Activated T-helper 1 cell treated with Interleukin-2 at 50 U/mL for 16 hours (primary cell): Measurements from ENCODE around the gene GLIS1.

ENCODE experiments used
- DNase-seq: peaks from one replicate; pipeline ENCODE4 v3.0.0-alpha.2; 2020; ENCODE audit warnings: low read depth

Gene GLIS1

DNA sequence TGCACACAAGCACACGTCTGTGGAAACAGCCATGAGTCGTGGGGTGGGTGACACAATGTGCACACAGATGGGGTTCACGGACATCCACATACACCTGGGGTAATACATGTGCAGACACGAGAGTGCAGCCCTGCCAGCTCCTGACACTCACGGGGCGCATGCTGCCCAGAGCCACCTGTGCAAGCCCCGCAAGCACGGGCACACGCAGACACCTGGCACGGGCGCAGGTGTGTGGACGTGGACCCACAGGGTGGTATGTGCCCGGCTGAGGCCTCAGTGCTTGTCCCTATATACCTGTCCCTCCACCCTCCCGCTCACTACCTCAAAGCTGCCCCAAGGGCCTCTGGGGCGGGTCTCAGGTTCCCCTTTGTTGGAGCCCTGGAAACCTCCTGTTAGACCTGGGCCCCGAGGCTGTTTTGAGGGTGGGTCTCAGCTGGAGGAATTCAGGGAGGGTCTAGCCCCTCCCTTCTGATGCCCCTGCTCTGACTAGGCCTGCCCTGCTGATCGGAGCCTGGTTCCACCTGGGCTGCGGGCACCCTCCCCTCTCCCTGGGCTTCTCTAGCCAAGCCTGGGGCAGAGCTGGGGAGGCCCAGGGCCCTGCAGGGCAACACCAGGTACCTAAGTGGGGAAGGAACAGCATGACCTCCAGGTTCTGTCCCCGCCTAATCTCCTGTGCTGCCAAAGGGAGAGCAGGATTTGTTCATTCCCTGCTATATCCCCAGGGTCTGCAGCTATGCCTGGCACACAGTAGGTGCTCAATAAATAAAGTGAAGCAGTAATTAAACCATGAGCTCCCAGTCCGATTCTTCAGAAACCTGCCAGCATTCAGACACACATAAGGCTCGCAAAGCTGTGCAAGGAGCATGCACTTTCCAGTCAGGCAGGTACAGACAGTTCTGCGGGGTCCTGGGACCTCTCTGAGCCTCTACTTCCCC is 230.6 kb downstream of the GLIS1 start:
- DNase-seq: no peak

DNA sequence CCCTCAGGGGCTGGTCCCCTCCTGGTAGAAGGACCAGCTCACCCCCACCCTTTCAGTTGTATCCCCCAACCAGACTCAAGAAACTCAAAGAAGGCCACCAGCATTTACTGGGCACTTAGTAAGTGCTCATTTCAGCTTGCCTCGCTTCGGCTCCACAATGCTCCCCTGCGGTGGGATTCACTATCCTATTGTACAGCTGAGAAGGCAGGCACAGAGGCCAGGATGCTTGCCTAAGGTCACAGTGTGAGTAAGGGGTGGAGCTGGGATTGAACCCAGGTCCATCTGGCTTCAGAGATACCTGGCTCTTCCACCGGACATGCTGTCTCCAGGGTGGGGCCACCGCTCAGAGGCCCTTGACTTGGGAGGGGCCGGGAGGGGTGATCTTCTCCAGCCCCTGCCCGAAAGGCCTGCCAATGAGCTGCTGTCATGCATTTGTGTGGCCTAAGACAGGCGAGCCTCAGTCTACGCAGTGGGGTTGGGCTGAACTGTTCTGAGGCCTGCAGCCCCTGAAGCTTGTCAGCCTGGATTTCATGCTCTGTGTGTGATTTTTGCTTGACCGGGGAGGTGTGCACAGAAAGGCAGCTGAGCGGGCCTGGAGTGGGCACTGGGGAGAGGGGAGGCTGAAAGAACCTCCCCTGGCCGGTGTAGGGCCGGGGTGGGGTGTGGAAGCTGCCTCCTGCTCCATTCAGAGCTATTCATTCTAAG is 231.7 kb downstream of the GLIS1 start:
- no peak for DNase-seq

DNA sequence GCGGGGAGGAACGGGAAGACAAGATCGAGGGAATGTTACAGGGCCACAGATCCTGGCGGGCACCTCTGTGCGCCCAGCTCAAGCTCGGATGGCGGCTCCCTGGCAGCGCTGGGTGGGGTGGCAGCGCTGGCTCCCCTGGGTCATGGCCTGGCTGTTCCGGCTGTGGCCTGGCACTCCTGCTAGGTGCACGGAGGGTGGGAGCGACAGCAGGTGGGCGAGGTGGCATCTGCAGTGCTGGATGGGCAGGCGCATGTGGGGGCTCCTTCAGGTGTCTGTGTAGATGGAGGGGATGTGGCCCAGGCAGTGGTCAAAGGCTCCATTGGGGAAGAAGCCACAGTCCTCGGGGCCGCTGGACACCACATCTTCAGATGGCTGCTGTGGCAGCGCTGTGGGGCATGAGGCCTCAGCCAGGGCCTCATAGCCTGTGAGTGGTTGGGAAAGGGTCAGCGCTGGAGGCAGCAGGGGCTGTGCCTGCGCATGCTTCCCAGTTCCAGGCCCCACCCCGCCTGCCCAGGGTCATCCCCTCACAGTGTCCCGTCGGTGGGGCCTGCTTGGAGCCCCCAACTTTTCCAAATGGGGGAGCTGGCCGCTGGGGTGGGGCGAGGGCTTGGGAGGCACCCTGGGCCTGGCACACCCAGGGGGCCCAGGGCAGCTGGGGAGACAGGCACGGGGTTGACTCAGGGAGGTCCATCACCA is 232.5 kb downstream of the GLIS1 start:
- DNase-seq: no peak

DNA sequence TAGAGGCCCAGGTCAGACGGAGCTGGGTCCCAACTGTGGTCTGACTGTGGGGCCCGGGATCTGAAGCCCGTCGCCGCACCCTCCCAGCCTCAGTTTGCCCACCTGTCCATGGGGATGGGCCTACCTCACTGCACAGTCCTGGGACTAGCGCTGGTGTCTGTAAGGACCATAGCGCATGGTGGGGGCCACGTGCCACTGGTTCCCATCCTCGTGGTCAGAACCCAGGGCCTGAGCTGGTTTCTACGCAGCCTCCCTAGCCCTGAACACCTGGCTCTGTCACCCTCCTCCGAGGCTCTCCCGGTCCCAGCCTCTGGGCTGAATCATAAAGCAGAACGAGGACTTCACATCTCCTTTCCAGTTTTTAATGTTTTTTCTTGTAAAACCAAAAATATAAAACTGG is 233.1 kb downstream of the GLIS1 start:
- no peak for DNase-seq

DNA sequence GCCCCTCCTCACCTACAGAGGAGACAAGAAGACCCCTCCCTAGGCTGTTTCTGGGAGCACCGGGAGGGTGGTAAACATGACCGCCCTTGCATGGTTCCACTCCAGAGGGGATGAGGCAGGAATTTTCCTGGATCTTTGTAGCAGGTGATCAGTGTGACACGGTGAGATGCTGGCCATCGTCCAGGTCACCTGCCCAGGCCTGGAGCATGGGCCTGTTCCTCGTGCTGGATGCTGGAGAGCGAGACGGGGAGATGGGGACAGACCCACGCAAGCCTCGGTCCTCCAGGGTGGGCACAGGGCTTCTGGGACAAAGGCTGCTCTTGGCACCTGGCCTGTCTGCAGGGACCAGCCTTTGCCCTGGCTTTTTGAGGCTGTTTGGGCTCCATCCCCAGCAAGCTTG is 233.6 kb downstream of the GLIS1 start:
- DNase-seq: no peak

DNA sequence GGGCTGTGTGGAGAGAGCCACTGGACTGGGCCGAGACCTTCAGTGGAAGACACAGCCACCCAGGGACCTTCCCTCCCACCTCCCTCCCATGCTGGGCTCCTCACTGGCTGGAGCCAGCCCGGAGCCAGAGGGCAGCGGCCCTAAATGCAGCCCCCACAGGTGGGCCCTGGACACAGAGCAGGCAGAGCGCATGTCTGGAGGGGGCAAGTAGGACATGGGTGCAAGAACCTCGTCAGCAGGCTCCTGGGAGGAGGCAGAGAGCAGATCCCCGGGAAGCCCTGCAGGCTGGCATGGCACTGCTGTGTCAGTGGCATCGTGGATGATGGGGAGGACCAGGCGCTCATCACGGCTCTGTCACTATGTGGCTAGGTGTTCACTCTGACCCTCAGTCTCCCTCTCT is 234.1 kb downstream of the GLIS1 start:
- no peak for DNase-seq

DNA sequence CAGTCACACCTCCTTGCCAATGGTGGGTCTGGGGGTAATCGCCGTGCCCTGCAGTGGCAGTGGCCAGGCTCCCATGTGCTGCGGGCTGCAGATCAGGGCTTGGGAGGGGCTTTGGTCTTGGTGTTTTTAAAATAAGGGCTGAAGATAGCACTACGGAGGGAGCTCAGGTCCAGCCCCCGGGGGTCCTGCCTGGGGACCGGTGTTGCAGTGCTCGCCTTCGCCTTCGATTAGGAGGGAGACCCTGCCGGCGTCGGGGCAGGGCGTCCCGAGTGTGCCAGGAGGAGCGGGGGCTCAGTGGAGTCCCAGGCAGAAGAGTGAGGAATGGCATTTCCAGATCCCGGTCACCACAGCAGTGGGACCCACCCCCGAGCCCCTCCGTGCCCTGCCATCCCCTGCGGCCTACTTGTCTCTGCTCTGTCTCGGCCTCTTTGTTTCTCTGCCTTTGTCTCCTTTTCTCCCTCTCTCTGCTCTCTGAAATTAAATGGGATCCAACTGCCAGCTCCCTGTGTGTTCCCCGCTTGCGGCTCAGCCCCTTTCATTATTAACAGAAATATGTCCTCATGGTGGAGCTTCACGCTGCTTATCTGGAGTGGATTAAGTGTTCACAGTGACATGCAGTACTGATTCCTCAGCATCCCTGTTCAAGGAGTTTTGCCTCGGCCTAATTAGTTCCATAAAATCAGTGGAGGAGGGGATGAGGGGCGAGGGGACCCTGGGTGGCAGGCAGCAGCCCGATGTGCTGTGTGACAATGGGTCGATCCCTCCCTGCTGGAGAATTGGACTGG is 235.3 kb downstream of the GLIS1 start:
- DNase-seq: no peak

DNA sequence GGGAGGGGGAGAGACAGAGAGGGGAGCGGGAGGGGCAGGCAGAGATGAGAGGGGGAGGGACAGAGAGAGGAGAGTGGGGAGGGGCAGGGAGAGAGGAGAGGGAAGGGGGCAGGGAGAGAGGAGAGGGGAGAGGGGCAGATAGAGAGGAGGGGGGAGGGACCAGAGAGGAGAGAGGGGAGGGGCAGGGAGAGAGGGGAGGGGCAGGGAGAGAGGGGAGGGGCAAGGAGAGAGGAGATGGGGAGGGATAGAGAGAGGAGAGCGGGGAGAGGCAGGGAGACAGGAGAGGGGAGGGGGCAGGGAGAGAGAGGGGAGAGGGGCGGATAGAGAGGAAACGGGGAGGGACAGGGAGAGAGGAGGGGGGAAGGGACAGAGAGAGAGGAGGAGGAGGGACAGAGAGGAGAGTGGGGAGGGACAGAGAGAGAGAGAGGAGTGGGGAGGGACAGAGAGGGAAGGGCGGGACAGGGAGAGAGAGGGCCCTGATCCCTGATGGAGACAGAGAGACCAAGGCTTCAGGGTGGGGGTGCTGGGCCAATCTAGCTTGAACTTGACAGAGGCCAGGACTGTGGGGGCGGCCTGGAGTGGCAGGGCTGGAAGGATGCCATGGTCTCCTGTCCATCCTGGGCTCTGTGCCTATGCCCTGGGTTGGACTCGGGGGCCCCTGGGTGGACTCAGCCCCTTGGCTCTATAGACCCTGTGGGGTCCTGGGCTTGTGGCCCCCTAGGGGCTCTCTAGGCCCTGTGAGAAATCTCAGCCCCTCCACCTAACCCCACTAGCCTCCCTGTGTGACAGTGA is 236.1 kb downstream of the GLIS1 start:
- no peak for DNase-seq

DNA sequence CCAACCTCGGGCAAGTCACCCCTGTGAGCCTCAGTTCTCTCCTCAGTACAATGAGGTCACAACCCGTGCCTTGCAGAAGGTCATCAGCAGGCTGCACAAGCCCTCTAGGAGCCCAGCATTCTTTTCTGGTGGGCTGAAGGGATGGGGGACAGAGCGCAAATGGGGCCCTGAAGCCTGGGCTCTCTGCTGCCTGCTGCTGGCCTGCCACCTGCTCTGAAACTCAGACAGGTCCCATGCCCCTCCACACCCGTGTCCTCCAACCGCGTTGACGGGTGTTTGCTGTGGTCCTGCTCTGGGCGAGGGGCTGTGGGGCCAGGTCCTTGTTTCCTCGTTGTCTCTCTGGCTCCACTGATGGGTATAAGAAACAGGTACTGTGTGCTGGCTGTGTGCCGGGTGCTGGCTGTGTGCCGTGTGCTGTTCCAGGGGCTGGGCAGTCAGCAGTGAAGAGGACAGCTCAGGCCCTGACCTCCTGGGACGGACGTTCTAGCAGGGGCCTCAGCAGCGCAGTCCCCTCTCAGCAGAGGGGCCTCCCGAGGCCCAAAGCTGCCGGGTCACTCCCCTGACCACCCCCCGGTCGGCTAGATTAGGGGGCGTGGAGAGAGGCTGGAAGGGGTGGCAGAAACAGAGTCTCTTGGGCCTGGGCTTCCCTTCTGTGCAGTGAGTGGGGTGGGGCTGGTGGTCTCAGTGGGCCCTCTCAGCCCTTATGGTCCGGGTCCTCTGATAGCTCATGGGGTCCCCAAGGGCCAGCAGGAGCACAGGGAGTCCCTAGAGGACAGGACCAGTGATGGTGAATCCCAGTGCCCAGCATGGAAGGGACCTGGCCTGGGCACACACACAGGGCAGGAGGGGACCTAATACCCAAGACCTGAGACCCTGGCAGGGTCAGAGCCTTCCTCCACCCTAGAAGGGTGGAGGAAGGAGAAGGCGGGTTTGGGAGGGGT is 237.6 kb downstream of the GLIS1 start:
- no peak for DNase-seq

DNA sequence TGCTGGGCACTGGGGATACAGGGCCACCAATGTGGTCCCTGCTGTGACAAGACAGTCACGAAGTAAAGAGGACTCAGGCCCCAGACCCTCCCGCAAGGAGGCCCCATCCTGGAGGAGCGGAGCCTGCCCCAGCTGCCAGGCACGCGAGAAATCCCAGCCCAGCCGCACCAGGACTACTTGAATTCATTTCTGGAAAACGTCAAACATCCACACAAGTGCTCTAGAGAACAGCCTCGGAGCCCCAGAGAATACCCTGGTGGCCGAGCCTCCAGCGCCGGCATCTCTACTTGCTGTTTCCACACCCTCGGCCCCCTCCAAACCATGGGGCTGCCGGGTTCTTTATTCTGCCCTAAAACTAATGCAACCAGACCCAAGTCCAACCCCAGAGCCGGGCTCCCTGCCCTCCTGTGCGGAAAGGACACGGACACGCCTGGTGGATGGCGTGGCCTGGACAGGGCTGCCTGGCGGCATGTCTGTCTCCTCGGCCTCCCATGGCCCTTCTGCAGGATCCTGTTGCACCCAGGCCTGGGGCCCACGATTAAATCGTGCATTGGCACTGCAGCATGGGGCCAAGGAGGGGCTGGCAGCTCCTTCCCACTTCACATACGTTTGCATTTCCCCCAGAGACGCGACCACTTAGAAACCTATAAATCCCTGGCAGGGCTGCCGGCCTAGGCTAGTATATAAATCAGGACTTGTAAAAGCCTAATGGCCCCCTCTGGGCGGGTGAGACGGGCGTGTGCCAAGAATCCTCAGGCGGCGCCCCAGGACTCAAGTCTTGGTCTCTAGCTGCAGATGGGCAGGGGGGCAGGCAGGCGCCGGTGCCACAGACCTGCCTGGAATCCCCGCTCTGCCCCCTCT is 238.5 kb downstream of the GLIS1 start:
- DNase-seq: no peak

DNA sequence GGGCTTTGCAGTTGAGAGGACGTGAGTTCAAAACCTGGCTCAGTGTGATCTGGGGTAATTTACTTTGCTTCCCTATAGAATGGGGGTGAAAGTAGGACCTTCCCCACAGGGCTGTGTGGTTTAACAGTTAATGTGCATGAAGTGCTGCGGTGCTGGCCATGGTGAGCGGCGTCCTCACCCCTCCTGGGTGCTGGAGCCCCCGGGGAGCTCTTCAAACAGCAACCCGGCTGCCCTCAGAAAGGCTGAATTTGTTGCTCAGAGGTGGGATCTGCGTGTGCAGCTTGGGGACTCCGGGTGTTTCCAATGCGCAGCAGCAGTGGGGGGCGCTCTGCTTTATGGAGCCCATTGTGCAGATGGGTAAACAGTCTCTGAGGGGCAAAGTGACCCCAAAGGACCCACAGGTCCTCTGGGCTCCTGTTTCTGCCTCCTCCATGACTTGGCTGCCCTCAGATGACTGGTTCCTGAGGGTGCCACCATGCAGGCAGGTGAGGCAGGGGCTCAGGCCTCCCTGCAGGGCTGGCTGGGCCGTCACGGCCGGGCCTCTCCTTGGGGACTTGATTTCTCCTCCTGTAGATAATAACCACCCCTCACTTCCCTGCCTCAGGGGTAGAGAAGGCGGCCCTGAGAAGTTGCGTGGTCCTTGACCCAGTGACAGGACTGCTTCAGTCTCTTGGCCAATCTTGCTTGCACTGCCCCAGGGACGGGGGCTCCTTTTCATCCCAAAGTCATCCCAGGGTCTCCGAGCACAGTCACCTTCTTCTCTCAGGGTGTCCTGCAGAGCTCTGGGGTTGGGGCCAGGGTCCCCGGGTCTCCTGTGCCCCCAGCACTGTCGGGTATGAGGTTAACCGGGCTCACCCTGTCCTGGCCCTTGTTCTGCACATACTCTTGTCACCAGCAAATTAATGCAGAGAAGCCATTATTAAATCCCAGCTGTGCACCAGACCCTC is 239.4 kb downstream of the GLIS1 start:
- no peak for DNase-seq

DNA sequence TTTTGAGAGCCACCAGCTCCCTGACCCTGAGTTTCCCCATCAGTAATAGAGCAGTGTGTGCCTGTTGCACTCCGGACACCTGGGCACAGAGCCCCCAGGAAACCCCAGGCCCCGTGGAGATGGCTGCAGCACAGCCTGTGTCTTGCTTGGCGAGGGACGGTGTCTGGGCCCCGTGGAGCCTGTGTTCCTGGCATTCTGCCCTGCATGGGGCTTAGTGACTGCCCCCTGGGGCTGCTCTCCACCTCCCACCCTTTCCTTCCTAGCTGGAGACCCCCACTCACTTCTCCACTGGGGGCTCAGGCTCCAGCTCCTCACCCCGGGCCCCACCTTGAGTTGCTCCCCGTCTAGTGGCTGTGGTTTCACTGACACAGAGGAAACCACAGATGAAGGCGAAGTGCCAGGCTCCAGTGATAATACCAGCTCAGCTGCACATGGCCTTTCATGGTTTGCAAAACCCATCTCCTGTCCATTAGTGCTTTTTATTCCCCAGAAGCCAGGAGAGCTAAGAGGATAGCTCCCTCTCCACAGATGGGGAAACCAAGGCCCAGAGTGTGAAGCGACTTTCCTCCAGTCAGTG is 240.3 kb downstream of the GLIS1 start:
- DNase-seq: no peak

DNA sequence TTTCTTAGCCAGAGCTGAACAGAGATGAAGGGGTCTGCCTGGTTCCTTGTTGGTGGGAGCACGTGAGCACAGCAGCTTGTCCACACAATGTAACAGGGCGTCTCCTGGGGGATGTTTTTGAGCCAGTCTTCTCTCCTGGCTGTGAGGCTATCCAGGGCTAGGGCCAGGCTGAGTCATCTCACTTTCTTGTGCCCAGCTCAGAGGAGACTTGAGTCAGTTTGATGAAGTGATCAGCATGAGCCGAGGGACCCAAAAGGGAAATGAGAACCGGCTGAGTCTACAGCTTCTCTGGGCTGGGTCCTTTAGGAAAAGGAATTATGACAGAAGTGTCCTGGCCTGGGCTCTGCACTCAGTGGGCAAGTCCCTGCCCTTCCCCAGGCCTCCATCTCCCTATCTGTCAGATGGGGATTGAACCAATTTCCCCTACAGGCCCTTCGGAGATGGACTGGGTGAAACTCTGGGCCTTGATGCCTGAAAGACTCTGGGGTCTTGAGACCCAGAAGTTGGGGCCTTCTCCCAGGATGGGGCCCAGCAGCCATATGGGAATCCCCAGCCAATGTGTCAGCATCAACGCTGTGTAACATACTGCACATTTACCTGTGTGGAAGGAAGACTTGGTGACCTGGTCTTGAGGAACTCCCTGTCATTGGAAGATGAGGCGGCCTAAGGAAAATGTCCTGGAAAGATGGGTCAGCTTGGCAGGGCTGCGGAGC is 243.2 kb downstream of the GLIS1 start:
- DNase-seq: no peak

DNA sequence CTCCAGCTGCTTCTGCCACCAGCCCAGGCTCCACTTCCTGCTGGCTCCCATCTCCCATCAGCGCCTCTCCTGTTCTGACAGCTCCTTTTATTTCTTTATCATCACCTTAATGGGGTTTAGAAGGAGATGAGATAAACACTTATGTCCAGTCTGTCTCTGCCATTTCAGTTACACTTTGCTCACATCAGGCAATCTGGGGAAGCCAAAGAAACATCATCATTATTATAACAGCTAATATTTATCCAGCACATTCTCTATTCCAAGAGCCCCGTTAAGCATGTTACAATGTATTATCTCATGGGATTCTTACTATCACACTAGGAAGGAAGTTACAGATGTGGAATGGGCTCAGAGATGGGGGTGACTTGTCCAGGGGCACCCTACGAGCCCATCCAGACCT is 248.6 kb downstream of the GLIS1 start:
- DNase-seq: no peak

DNA sequence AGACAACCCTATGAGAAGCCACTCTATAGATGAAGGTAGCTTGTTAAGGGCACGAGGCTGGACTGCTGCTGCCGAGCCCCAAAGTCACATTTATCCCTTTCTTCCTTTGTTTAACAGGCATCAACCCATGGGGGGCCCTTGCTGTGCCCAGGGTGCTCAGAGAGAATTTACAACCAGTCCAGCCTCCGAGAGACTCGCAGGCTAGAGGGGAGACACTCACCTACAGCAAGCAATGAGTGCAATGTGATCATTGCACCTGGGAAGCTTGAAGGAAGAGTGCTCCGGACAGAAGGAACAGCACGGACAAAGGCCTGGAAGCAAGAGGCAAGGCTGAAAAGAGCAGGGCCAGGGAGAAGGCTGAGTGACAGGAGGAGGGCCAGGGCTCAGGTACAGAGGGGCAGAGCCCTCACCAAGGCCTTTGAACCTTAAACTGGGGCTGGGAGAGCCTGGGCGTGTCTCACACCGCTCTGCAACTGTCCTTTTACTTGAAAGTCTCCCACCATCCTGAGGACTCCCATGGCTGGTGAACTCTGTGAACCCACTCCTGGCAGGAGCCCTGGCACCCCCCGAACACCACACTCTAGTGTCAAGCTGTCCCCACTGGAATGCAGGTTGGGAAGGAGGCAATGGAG is 252.5 kb downstream of the GLIS1 start:
- DNase-seq: no peak
